GM23338 (cell line): ENCODE measurements around the gene SIGLEC7. TPM values are rescaled to one million over a fixed set of nuclear protein-coding genes. Genes with fewer than 3 reads are reported as not detected.

Source experiments
- ATAC-seq: fragments of 200-7000 bp; cut with Tn5 transposase; 3 replicates; pipeline ENCODE4 v1.9.1; 2020
- DNase-seq: peaks from one replicate; pipeline ENCODE4 v3.0.0-alpha.2; 2015; ENCODE audit warnings: low spot score
- H2AFZ ChIP-seq: fragments of 200-600 bp; sonication (generic); 2 replicates; pipeline ENCODE4 v1.8.0; 2016; ENCODE audit warnings: antibody characterized with exemption, mild to moderate bottlenecking, moderate library complexity
- H3F3A ChIP-seq: fragments of 200-600 bp; sonication (generic); replicated peaks from 2 replicates; pipeline ENCODE4 v1.8.0; 2017; ENCODE audit warnings: antibody characterized with exemption, mixed run types, low read depth
- H3K27ac ChIP-seq: fragments of 200-600 bp; sonication (generic); 2 replicates; pipeline ENCODE4 v1.6.1; 2016; ENCODE audit warnings: low read depth
- H3K27me3 ChIP-seq: fragments of 200-600 bp; sonication (generic); 2 replicates; pipeline ENCODE4 v1.8.0; 2016; ENCODE audit warnings: mild to moderate bottlenecking, mixed run types, moderate library complexity; ENCODE audit not compliant: insufficient read depth
- H3K36me3 ChIP-seq: fragments of 200-600 bp; sonication (generic); 2 replicates; pipeline ENCODE4 v1.8.0; 2016; ENCODE audit warnings: mild to moderate bottlenecking; ENCODE audit not compliant: insufficient read depth
- H3K4me1 ChIP-seq: fragments of 200-600 bp; sonication (generic); 2 replicates; pipeline ENCODE4 v1.8.0; 2016; ENCODE audit warnings: mild to moderate bottlenecking, moderate library complexity; ENCODE audit not compliant: insufficient read depth
- H3K4me2 ChIP-seq: fragments of 200-600 bp; sonication (generic); 2 replicates; pipeline ENCODE4 v1.7.1; 2017; ENCODE audit warnings: mixed run types
- H3K4me3 ChIP-seq: fragments of 200-600 bp; sonication (generic); 2 replicates; pipeline ENCODE4 v1.6.1; 2016; ENCODE audit warnings: mixed run types
- H3K79me2 ChIP-seq: fragments of 200-600 bp; sonication (generic); replicated peaks from 2 replicates; pipeline ENCODE4 v1.8.0; 2017; ENCODE audit warnings: mild to moderate bottlenecking; ENCODE audit not compliant: insufficient read depth
- H3K9me2 ChIP-seq: fragments of 200-600 bp; sonication (generic); 2 replicates; pipeline ENCODE4 v1.8.0; 2017; ENCODE audit not compliant: insufficient read depth
- H4K20me1 ChIP-seq: fragments of 200-600 bp; sonication (generic); replicated peaks from 2 replicates; pipeline ENCODE4 v1.8.0; 2017; ENCODE audit warnings: mild to moderate bottlenecking; ENCODE audit not compliant: insufficient read depth
- H3K27ac Mint-ChIP-seq: 2 replicates; pipeline ENCODE4 v1.8.0; 2020; ENCODE audit warnings: inconsistent platforms, mild to moderate bottlenecking, moderate library complexity, mixed read lengths
- H3K27me3 Mint-ChIP-seq: 3 replicates; pipeline ENCODE4 v1.8.0; 2022; ENCODE audit warnings: low read depth, mild to moderate bottlenecking, moderate library complexity, mixed read lengths, inconsistent platforms; ENCODE audit not compliant: insufficient read depth, poor library complexity
- H3K36me3 Mint-ChIP-seq: 3 replicates; pipeline ENCODE4 v1.8.0; 2021; ENCODE audit warnings: low read depth, mild to moderate bottlenecking, inconsistent platforms, moderate library complexity, mixed read lengths
- H3K4me1 Mint-ChIP-seq: 3 replicates; pipeline ENCODE4 v1.8.0; 2020; ENCODE audit warnings: mild to moderate bottlenecking, inconsistent platforms, mixed read lengths
- H3K4me3 Mint-ChIP-seq: 3 replicates; pipeline ENCODE4 v1.8.0; 2021; ENCODE audit warnings: moderate library complexity, mild to moderate bottlenecking, inconsistent platforms, mixed read lengths
- H3K9me3 Mint-ChIP-seq: 3 replicates; pipeline ENCODE4 v1.8.0; 2020; ENCODE audit warnings: moderate library complexity, mild to moderate bottlenecking, inconsistent platforms, mixed read lengths
- CREB1 ChIP-seq: fragments of 250-450 bp; sonication (Bioruptor Pico); IDR thresholded peaks from 2 replicates; pipeline ENCODE4 v1.5.0; 2020; ENCODE audit warnings: low read depth, mild to moderate bottlenecking, moderate library complexity
- EZH2 ChIP-seq: fragments of 200-600 bp; sonication (generic); IDR thresholded peaks from one replicate; pipeline ENCODE4 v1.8.0; 2017; ENCODE audit warnings: antibody characterized with exemption, mild to moderate bottlenecking, low read depth; ENCODE audit not compliant: unreplicated experiment
- EZH2phosphoT487 ChIP-seq: fragments of 200-600 bp; sonication (generic); IDR thresholded peaks from one replicate; pipeline ENCODE4 v1.8.1; 2018; ENCODE audit warnings: antibody characterized with exemption; ENCODE audit not compliant: unreplicated experiment
- JUNB ChIP-seq: IDR thresholded peaks from one replicate; pipeline ENCODE4 v1.6.1; 2016; ENCODE audit warnings: antibody characterized with exemption; ENCODE audit not compliant: unreplicated experiment
- NANOG ChIP-seq: IDR thresholded peaks from 2 replicates; pipeline ENCODE4 v1.6.1; 2016; ENCODE audit warnings: antibody characterized with exemption, borderline replicate concordance
- POLR2AphosphoS5 ChIP-seq: IDR thresholded peaks from 2 replicates; pipeline ENCODE4 v1.6.1; 2016; ENCODE audit warnings: antibody characterized with exemption, low read depth
- STAT1 ChIP-seq: IDR thresholded peaks from one replicate; pipeline ENCODE4 v1.6.1; 2016; ENCODE audit warnings: antibody characterized with exemption; ENCODE audit not compliant: unreplicated experiment
- ZNF114 ChIP-seq: fragments of 250-450 bp; sonication (Bioruptor Pico); IDR thresholded peaks from 2 replicates; pipeline ENCODE4 v1.5.0; 2020; ENCODE audit warnings: mild to moderate bottlenecking, moderate library complexity
- ZNF331 ChIP-seq: fragments of 250-450 bp; sonication (Bioruptor Pico); IDR thresholded peaks from 2 replicates; pipeline ENCODE4 v1.5.0; 2020; ENCODE audit warnings: low read depth, mild to moderate bottlenecking, moderate library complexity
- polyA plus RNA-seq: library from polyadenylated mRNA; unstranded; fragments of >200 nt; fragmentation: Nextera tagmentation; extraction: Ambion mirVana; gene quantifications from 2 replicates; pipeline ENCODE4 v1.2.1, GENCODE V29; 2016
- total RNA-seq: library from RNA; depleted of rRNA; stranded (reverse); fragments of >200 nt; shearing (Covaris generic); gene quantifications from 2 replicates; pipeline ENCODE4 v1.2.3, GENCODE V29; 2014
- TF ChIP-seq, protein P1 (sequence below), 2 experiments: fragments of 200-600 bp in 1 of 2; sonication (generic) in 1 of 2; conservative IDR thresholded peaks; 2 replicates each; pipeline versions ENCODE4 v1.5.1 to v1.6.1; 2016 to 2017; ENCODE audit warnings: antibody characterized with exemption in 2 of 2, low read depth in 2 of 2, mild to moderate bottlenecking in 2 of 2, moderate library complexity in 1 of 2
- TF ChIP-seq, protein P2 (sequence below): IDR thresholded peaks from one replicate; pipeline ENCODE4 v1.6.1; 2018; ENCODE audit warnings: antibody characterized with exemption; ENCODE audit not compliant: unreplicated experiment
- TF ChIP-seq, protein P3 (sequence below): fragments of 250-450 bp; sonication (Bioruptor Pico); IDR thresholded peaks from 2 replicates; pipeline ENCODE4 v1.5.0; 2020; ENCODE audit warnings: mild to moderate bottlenecking, moderate library complexity
- TF ChIP-seq, protein P4 (sequence below): IDR thresholded peaks from 2 replicates; pipeline ENCODE4 v1.6.1; 2016; ENCODE audit warnings: antibody characterized with exemption

SIGLEC7 gene
- total and polyA plus RNA-seq, 2 experiments from 2014 or later = not detected

DNA sequence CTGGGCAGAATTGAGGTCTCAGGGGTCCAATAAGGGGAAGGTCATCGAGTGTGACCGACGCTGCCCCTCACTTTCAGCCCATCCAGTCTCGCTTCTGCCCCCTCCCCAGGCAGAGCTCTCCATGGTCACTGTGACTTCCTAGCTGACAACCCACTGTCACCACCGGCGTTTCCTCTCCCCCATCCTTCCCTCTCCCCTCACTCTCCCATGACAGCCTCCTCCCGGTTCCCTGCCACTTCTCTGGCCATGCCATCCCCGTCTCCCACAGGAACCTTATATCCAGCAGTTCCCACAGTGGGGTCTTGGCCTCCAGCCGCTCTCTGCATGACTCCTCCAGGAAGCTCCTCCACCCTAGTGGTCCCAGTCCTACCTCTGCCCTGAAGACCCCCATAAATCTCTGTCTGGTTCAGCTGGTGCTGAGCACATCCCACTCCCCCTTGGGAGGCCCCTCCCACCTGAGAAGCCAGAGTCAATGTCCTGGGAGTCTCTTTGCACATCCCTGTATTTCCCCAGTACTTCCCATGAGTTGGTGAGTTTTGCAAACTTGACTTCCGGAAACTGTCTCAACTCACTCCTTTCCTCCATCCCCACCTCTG, 58.1 kb downstream of the SIGLEC7 start:
- peaks cover 3% of the 10 kb centered on the region for H3K27me3 Mint-ChIP-seq
- H3K4me2 ChIP-seq = no peak overlapping the region
- H3K36me3 ChIP-seq = no peaks in the 10 kb centered on the region
- no peak overlapping the region for H2AFZ ChIP-seq
- H3K27me3 ChIP-seq = no peaks in the 10 kb centered on the region
- ATAC-seq (no peak), DNase-seq (no peak)
- H3K27ac ChIP-seq = no peak overlapping the region
- no peaks in the 10 kb centered on the region for H4K20me1 ChIP-seq
- no peak overlapping the region for H3K27ac Mint-ChIP-seq
- no peaks in the 10 kb centered on the region for H3K4me1 Mint-ChIP-seq
- no peaks in the 10 kb centered on the region; the same call in 2 of the 3 replicates for H3K36me3 Mint-ChIP-seq
- H3K4me3 ChIP-seq = no peak overlapping the region
- no peaks in the 10 kb centered on the region for H3K79me2 ChIP-seq
- TF ChIP-seq STAT1 = no peak
- TF ChIP-seq EZH2 = no peak
- no peak for TF ChIP-seq EZH2phosphoT487
- no peak for TF ChIP-seq NANOG
- no peak for TF ChIP-seq ZNF114
- TF ChIP-seq ZNF331 (CRISPR knock-in tag) = no peak
- TF ChIP-seq, protein P1, sequence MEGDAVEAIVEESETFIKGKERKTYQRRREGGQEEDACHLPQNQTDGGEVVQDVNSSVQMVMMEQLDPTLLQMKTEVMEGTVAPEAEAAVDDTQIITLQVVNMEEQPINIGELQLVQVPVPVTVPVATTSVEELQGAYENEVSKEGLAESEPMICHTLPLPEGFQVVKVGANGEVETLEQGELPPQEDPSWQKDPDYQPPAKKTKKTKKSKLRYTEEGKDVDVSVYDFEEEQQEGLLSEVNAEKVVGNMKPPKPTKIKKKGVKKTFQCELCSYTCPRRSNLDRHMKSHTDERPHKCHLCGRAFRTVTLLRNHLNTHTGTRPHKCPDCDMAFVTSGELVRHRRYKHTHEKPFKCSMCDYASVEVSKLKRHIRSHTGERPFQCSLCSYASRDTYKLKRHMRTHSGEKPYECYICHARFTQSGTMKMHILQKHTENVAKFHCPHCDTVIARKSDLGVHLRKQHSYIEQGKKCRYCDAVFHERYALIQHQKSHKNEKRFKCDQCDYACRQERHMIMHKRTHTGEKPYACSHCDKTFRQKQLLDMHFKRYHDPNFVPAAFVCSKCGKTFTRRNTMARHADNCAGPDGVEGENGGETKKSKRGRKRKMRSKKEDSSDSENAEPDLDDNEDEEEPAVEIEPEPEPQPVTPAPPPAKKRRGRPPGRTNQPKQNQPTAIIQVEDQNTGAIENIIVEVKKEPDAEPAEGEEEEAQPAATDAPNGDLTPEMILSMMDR (conservative IDR thresholded peaks at IDR 0.05; ENCODE audit: low read depth in 2 of 2) = no peak
- TF ChIP-seq POLR2AphosphoS5 = no peak
- TF ChIP-seq, protein P2, sequence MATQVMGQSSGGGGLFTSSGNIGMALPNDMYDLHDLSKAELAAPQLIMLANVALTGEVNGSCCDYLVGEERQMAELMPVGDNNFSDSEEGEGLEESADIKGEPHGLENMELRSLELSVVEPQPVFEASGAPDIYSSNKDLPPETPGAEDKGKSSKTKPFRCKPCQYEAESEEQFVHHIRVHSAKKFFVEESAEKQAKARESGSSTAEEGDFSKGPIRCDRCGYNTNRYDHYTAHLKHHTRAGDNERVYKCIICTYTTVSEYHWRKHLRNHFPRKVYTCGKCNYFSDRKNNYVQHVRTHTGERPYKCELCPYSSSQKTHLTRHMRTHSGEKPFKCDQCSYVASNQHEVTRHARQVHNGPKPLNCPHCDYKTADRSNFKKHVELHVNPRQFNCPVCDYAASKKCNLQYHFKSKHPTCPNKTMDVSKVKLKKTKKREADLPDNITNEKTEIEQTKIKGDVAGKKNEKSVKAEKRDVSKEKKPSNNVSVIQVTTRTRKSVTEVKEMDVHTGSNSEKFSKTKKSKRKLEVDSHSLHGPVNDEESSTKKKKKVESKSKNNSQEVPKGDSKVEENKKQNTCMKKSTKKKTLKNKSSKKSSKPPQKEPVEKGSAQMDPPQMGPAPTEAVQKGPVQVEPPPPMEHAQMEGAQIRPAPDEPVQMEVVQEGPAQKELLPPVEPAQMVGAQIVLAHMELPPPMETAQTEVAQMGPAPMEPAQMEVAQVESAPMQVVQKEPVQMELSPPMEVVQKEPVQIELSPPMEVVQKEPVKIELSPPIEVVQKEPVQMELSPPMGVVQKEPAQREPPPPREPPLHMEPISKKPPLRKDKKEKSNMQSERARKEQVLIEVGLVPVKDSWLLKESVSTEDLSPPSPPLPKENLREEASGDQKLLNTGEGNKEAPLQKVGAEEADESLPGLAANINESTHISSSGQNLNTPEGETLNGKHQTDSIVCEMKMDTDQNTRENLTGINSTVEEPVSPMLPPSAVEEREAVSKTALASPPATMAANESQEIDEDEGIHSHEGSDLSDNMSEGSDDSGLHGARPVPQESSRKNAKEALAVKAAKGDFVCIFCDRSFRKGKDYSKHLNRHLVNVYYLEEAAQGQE = no peak
- TF ChIP-seq CREB1 (CRISPR knock-in tag) = no peak
- TF ChIP-seq, protein P3, sequence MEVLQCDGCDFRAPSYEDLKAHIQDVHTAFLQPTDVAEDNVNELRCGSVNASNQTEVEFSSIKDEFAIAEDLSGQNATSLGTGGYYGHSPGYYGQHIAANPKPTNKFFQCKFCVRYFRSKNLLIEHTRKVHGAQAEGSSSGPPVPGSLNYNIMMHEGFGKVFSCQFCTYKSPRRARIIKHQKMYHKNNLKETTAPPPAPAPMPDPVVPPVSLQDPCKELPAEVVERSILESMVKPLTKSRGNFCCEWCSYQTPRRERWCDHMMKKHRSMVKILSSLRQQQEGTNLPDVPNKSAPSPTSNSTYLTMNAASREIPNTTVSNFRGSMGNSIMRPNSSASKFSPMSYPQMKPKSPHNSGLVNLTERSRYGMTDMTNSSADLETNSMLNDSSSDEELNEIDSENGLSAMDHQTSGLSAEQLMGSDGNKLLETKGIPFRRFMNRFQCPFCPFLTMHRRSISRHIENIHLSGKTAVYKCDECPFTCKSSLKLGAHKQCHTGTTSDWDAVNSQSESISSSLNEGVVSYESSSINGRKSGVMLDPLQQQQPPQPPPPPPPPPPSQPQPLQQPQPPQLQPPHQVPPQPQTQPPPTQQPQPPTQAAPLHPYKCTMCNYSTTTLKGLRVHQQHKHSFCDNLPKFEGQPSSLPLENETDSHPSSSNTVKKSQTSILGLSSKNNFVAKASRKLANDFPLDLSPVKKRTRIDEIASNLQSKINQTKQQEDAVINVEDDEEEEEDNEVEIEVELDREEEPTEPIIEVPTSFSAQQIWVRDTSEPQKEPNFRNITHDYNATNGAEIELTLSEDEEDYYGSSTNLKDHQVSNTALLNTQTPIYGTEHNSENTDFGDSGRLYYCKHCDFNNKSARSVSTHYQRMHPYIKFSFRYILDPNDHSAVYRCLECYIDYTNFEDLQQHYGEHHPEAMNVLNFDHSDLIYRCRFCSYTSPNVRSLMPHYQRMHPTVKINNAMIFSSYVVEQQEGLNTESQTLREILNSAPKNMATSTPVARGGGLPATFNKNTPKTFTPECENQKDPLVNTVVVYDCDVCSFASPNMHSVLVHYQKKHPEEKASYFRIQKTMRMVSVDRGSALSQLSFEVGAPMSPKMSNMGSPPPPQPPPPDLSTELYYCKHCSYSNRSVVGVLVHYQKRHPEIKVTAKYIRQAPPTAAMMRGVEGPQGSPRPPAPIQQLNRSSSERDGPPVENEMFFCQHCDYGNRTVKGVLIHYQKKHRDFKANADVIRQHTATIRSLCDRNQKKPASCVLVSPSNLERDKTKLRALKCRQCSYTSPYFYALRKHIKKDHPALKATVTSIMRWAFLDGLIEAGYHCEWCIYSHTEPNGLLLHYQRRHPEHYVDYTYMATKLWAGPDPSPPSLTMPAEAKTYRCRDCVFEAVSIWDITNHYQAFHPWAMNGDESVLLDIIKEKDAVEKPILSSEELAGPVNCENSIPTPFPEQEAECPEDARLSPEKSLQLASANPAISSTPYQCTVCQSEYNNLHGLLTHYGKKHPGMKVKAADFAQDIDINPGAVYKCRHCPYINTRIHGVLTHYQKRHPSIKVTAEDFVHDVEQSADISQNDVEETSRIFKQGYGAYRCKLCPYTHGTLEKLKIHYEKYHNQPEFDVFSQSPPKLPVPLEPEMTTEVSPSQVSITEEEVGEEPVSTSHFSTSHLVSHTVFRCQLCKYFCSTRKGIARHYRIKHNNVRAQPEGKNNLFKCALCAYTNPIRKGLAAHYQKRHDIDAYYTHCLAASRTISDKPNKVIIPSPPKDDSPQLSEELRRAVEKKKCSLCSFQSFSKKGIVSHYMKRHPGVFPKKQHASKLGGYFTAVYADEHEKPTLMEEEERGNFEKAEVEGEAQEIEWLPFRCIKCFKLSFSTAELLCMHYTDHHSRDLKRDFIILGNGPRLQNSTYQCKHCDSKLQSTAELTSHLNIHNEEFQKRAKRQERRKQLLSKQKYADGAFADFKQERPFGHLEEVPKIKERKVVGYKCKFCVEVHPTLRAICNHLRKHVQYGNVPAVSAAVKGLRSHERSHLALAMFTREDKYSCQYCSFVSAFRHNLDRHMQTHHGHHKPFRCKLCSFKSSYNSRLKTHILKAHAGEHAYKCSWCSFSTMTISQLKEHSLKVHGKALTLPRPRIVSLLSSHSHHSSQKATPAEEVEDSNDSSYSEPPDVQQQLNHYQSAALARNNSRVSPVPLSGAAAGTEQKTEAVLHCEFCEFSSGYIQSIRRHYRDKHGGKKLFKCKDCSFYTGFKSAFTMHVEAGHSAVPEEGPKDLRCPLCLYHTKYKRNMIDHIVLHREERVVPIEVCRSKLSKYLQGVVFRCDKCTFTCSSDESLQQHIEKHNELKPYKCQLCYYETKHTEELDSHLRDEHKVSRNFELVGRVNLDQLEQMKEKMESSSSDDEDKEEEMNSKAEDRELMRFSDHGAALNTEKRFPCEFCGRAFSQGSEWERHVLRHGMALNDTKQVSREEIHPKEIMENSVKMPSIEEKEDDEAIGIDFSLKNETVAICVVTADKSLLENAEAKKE (CRISPR knock-in tag) = no peak
- no peak for TF ChIP-seq JUNB
- TF ChIP-seq, protein P4, sequence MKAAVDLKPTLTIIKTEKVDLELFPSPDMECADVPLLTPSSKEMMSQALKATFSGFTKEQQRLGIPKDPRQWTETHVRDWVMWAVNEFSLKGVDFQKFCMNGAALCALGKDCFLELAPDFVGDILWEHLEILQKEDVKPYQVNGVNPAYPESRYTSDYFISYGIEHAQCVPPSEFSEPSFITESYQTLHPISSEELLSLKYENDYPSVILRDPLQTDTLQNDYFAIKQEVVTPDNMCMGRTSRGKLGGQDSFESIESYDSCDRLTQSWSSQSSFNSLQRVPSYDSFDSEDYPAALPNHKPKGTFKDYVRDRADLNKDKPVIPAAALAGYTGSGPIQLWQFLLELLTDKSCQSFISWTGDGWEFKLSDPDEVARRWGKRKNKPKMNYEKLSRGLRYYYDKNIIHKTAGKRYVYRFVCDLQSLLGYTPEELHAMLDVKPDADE = no peak
- H3K4me1 ChIP-seq = no peaks in the 10 kb centered on the region
- no peaks in the 10 kb centered on the region for H3F3A ChIP-seq
- H3K9me2 ChIP-seq = no peaks in the 10 kb centered on the region; the same call in 1 of the 2 replicates
- H3K9me3 Mint-ChIP-seq = peaks cover 67% of the 10 kb centered on the region
- H3K4me3 Mint-ChIP-seq = no peak overlapping the region
